ENCODE data around the gene TSHZ2. TPM values are rescaled to one million over a fixed set of nuclear protein-coding genes. Genes with fewer than 3 reads are reported as not detected.
"Not testable (repeated sequence)": the region's sequence is repeated elsewhere in the genome, so short reads cannot be mapped to it uniquely, and the experiment has no call there.

Gene TSHZ2
- total RNA-seq, 2 donors from 2014 or later, result 34.6 to 50.0 TPM

GRCh38 chr20:52954849-52955248 is 17.3 kb upstream of the TSHZ2 start:
- intact Hi-C loops (cut with DNase I), result loop anchor here in 1 of 2 donors (10.0 kb wide), 1 partner anchor 1430 kb away; no protein-coding TSS in a partner anchor
- DNase-seq (ENCODE audit: low spot score), result no peak

GRCh38 chr20:52958211-52958610 is 13.9 kb upstream of the TSHZ2 start:
- intact Hi-C loops (cut with DNase I), result loop anchor here in 1 of 2 donors (10.0 kb wide), 1 partner anchor 1433 kb away; no protein-coding TSS in a partner anchor
- DNase-seq (ENCODE audit: low spot score), result no peak

- no peak for DNase-seq (ENCODE audit: low spot score)
- intact Hi-C loops (cut with DNase I), result loop anchor here in 1 of 2 donors (10.0 kb wide), 1 partner anchor 1434 kb away; no protein-coding TSS in a partner anchor
These were observed 13.0 kb upstream of the TSHZ2 start for GRCh38 chr20:52959125-52959524.

- intact Hi-C loops (cut with DNase I), result no loop called here
These were observed 10.0 kb upstream of the TSHZ2 start for GRCh38 chr20:52962183-52962582.

GRCh38 chr20:52963131-52963530 is 9.0 kb upstream of the TSHZ2 start:
- intact Hi-C loops (cut with DNase I), result no loop called here
- DNase-seq (ENCODE audit: low spot score), result no peak

More at GRCh38 chr20:52962183-52962582, 10.0 kb upstream of the TSHZ2 start:
- DNase-seq (ENCODE audit: low spot score), result no peak

- DNase-seq (ENCODE audit: low spot score), result no peak
- intact Hi-C loops (cut with DNase I), result no loop called here
These were observed 8.0 kb upstream of the TSHZ2 start for GRCh38 chr20:52964131-52964530.

- intact Hi-C loops (cut with DNase I), result no loop called here
- no peak for DNase-seq (ENCODE audit: low spot score)
These were observed 6.8 kb upstream of the TSHZ2 start for GRCh38 chr20:52965380-52965779.

- intact Hi-C loops (cut with DNase I), result no loop called here
- DNase-seq (ENCODE audit: low spot score), result no peak
These were observed 6.3 kb upstream of the TSHZ2 start for GRCh38 chr20:52965819-52966218.

GRCh38 chr20:52966543-52966942 is 5.6 kb upstream of the TSHZ2 start:
- intact Hi-C loops (cut with DNase I); DNase-seq (ENCODE audit: low spot score): not testable (repeated sequence)

GRCh38 chr20:52971498-52972189 is 514 bp upstream of the TSHZ2 start:
- intact Hi-C loops (cut with DNase I), result no loop called here
- no peak for DNase-seq (ENCODE audit: low spot score)

GRCh38 chr20:52972965-52973819 is 1.0 kb downstream of the TSHZ2 start:
- peak; percentile 77 for DNase-seq (ENCODE audit: low spot score)
- intact Hi-C loops (cut with DNase I), result no loop called here

GRCh38 chr20:52974179-52974594 is 2.0 kb downstream of the TSHZ2 start:
- intact Hi-C loops (cut with DNase I), result no loop called here
- no peak for DNase-seq (ENCODE audit: low spot score)

- intact Hi-C loops (cut with DNase I), result no loop called here
- no peak for DNase-seq (ENCODE audit: low spot score)
These were observed 3.0 kb downstream of the TSHZ2 start for GRCh38 chr20:52975029-52975732.

- intact Hi-C loops (cut with DNase I), result no loop called here
- DNase-seq (ENCODE audit: low spot score), result no peak
These were observed 3.8 kb downstream of the TSHZ2 start for GRCh38 chr20:52975803-52976531.

- intact Hi-C loops (cut with DNase I), result no loop called here
- DNase-seq (ENCODE audit: low spot score), result no peak
These were observed 6.7 kb downstream of the TSHZ2 start for GRCh38 chr20:52978851-52979250.

GRCh38 chr20:52981051-52981450 is 8.9 kb downstream of the TSHZ2 start:
- DNase-seq (ENCODE audit: low spot score), result no peak
- intact Hi-C loops (cut with DNase I), result no loop called here

GRCh38 chr20:52983726-52984450 is 11.7 kb downstream of the TSHZ2 start:
- DNase-seq (ENCODE audit: low spot score), result no peak
- intact Hi-C loops (cut with DNase I), result no loop called here

GRCh38 chr20:52984451-52984810 is 12.3 kb downstream of the TSHZ2 start:
- intact Hi-C loops (cut with DNase I), result no loop called here
- DNase-seq (ENCODE audit: low spot score), result no peak

- no peak for DNase-seq (ENCODE audit: low spot score)
- intact Hi-C loops (cut with DNase I), result no loop called here
These were observed 13.5 kb downstream of the TSHZ2 start for GRCh38 chr20:52985687-52986086.
